HAP-1 (cell line): ENCODE measurements around the gene SMARCC2.
"Not testable (repeated sequence)": the region's sequence is repeated elsewhere in the genome, so short reads cannot be mapped to it uniquely, and the experiment has no call there.

Experiments used
- DNase-seq, 2 experiments: peaks; one replicate each; pipeline ENCODE4 v3.0.0-alpha.2; 2016 to 2020; ENCODE audit warnings: low spot score in 2 of 2
- H3K27me3 ChIP-seq: fragments of 250-450 bp; sonication (Bioruptor Pico); 2 replicates; pipeline ENCODE4 v1.5.1; 2020; ENCODE audit warnings: low read depth, mild to moderate bottlenecking, moderate library complexity
- H3K36me3 ChIP-seq: fragments of 250-450 bp; sonication (Bioruptor Pico); replicated peaks from 2 replicates; pipeline ENCODE4 v1.5.1; 2020; ENCODE audit warnings: mild to moderate bottlenecking
- H3K4me1 ChIP-seq: fragments of 250-450 bp; sonication (Bioruptor Pico); 2 replicates; pipeline ENCODE4 v1.5.1; 2020; ENCODE audit warnings: mild to moderate bottlenecking
- H3K4me3 ChIP-seq: fragments of 250-450 bp; sonication (Bioruptor Pico); 2 replicates; pipeline ENCODE4 v1.5.1; 2020; ENCODE audit warnings: mild to moderate bottlenecking, moderate library complexity
- H3K9me3 ChIP-seq: fragments of 250-450 bp; sonication (Bioruptor Pico); 2 replicates; pipeline ENCODE4 v1.5.1; 2020; ENCODE audit warnings: mild to moderate bottlenecking, moderate library complexity
- in situ Hi-C: fragments of 300-500 bp; cut with MboI; formaldehyde crosslinking; loops from 3 replicates; pipeline ENCODE4 v1.14.3; 2020; ENCODE audit warnings: low sequenced_read_pairs, inconsistent platforms, mixed read lengths

SMARCC2 gene

DNA sequence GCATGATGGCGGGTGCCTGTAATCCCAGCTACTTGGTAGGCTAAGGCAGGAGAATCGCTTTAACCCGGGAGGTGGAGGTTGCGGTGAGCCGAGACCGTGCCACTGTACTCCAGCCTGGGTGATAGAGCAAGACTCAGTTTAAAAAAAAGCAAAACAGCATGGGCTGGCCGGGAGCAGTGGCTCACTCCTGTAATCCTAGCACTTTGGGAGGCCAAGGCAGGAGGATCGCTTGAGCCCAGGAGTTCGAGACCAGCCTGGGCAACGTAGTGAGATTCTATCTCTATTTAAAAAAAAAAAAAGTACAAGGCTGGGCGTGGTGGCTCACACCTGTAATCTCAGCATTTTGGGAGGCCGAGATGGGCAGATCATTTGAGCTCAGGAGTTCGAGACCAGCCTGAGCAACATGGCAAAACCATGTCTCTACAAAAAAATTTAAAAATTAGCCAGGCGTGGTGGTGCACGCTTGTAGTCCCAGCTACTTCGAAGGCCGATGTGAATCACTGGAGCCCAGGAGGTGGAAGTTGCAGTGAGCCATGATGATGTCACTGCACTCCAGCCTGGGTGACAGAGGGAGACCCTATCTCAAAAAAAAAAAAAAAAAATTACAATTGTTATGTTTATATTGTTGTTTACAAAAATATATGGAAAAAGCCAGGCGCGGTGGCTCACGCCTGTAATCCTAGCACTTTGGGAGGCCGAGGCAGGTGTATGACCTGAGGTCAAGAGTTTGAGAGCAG lies 32.7 kb downstream of the SMARCC2 start:
- H3K27me3 ChIP-seq, in situ Hi-C loops, DNase-seq, H3K9me3 ChIP-seq: not testable (repeated sequence)
- H3K4me1 ChIP-seq = peaks cover 24% of the 10 kb centered on the region
- H3K4me3 ChIP-seq = peak overlapping the region; percentile 87; the same call in 1 of the 2 replicates
- peaks cover 25% of the 10 kb centered on the region for H3K36me3 ChIP-seq

DNA sequence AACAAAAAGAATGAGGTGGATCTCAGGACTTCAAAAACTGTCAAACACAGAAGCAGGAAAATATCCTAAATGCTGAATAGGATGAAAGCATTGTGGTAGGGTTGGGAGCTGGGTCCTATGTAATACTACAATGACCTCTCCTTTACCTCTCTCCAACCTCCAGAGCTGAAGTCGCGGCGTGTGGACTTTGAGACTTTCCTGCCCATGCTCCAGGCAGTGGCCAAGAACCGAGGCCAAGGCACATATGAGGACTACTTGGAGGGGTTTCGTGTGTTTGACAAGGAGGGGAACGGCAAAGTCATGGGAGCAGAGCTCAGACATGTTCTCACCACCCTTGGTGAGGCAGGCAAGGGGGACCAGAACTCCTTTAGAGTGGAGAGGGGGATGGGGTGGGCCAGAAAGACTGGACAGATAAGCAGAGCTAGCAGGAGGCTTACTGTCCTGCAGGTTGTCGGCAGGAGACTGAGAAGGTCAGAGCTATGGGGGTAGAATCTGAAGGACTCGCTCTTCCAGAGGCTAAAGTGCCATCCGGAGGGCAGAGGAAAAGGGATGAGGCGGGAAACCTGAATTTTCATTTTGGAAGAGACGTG lies 33.9 kb downstream of the SMARCC2 start:
- Histone ChIP-seq H3K4me1 (peaks cover 22% of the 10 kb centered on the region), H3K27me3 (no peaks in the 10 kb centered on the region), H3K36me3 (peaks cover 12% of the 10 kb centered on the region), H3K9me3 (no peaks in the 10 kb centered on the region), H3K4me3 (no peak overlapping the region)
- DNase-seq = no peak
- in situ Hi-C loops = no loop called here

DNA sequence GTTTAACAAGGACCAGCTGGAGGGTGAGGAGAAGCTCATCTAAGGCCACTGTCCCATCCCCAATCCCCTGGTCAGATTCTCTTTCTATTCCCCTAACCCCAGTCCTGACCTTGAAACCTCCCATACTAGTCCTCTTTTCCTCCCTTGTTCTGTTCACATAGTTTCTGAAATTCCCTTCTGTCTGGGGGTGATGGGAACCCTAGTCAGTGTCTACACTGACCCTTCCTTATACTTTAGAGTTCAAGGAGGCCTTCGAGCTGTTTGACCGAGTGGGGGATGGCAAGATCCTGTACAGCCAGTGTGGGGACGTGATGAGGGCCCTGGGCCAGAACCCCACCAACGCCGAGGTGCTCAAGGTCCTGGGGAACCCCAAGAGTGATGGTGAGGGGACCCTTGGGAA lies 34.5 kb downstream of the SMARCC2 start:
- no peaks in the 10 kb centered on the region for H3K9me3 ChIP-seq

DNA sequence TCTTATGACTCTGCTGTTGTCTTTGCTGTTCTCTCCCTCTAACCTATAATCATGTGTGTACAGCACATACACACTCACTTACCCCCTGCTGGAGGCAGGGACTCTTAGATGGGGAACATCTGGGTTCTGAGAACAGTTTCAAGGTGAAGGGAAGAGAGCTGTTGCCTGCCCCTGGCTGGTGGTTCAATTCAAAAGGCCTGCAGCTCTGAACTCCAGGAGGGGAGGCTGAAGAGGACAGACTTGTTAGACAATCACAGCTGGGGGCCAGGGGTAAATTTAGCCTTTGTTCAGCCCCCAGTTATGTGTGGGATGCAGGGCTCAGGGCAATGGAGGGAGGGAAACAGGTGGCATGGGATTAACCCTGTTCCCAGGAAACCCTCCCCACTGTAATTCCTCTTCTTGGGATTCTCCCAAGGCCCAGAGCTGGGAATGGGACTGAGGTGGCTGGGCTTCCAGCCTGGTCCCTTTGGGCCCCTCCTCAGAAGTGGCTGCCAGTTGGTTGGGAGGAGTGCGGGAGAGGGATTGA lies 35.0 kb downstream of the SMARCC2 start:
- H3K27me3 ChIP-seq = no peaks in the 10 kb centered on the region
- no peaks in the 10 kb centered on the region for H3K9me3 ChIP-seq
- H3K4me1 ChIP-seq = peaks cover 11% of the 10 kb centered on the region
- in situ Hi-C loops = no loop called here
- no peak for DNase-seq
- H3K4me3 ChIP-seq = no peak overlapping the region
- peaks cover 5% of the 10 kb centered on the region for H3K36me3 ChIP-seq

More for the DNA sequence above, 34.5 kb downstream of the SMARCC2 start:
- Histone ChIP-seq H3K4me3 (no peak overlapping the region), H3K27me3 (no peaks in the 10 kb centered on the region), H3K36me3 (peaks cover 7% of the 10 kb centered on the region), H3K4me1 (peaks cover 17% of the 10 kb centered on the region)
- no peak for DNase-seq
- in situ Hi-C loops = no loop called here

DNA sequence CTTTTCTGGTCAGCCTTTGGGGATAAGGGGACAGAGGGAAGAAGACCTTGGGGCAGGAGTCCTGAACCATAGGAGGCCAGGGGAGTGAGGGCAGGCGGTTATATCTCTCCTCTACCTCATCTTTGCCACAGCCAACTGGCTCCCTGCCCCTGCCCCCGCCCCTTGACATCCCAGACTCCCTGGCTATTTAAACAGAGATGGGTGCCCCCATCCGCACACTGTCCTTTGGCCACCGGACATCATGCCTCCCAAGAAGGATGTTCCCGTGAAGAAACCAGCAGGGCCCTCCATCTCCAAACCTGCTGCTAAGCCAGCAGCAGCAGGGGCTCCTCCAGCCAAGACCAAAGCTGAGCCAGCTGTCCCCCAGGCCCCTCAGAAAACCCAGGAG lies 35.6 kb downstream of the SMARCC2 start:
- no peak overlapping the region for H3K4me3 ChIP-seq

DNA sequence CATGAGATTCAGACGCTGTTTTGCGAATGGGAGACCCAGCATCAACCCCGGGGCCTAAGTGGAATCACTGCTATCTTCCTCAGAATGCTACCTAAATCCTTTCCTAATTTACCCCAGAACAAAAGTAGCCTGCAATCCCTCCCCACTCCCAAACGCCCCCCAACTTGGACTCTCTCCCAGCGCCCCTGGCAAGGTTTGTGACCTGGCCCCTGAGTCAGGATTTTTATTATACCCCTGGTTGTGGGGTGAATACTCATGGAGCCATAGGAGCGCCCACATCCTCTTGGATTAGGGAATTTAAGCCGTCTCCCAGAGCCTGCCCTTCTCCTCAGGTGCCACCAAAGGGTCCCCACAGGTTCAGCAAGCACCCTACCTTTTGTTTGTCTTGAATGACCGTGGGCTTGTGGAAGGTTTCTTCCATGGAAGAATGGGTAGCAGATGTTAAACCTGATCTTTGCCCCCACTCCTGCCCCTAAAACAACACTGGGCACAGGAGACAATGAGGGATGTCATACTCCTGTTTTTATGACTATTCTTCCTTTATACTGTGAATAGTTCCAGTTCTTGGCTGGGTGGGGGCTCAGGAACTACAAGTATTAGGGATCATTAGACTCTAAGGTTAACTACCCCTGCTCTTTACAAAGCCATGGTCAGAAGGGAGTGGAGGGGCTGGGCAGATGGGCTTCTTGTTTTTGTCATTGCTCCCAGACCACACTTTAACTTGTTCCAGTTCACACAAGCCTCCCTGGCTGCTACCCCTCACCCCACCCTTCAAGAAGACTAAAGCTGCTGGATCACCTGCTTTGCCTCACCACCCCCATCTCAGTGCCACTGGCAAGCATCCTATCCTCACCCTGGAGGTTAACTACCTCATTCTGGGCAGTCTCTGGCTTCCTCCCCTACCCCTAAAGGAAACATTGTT lies 36.3 kb downstream of the SMARCC2 start:
- H3K9me3 ChIP-seq = no peaks in the 10 kb centered on the region
- H3K4me1 ChIP-seq = peaks cover 11% of the 10 kb centered on the region
- H3K36me3 ChIP-seq = peaks cover 3% of the 10 kb centered on the region
- H3K27me3 ChIP-seq = no peaks in the 10 kb centered on the region
- no peak for DNase-seq
- in situ Hi-C loops = no loop called here
- peak overlapping the region; percentile 50 for H3K4me3 ChIP-seq

More for the DNA sequence above, 35.6 kb downstream of the SMARCC2 start:
- Histone ChIP-seq H3K4me1 (peaks cover 11% of the 10 kb centered on the region), H3K36me3 (peaks cover 3% of the 10 kb centered on the region), H3K9me3 (no peaks in the 10 kb centered on the region), H3K27me3 (no peaks in the 10 kb centered on the region)
- no peak for DNase-seq
- in situ Hi-C loops = no loop called here

DNA sequence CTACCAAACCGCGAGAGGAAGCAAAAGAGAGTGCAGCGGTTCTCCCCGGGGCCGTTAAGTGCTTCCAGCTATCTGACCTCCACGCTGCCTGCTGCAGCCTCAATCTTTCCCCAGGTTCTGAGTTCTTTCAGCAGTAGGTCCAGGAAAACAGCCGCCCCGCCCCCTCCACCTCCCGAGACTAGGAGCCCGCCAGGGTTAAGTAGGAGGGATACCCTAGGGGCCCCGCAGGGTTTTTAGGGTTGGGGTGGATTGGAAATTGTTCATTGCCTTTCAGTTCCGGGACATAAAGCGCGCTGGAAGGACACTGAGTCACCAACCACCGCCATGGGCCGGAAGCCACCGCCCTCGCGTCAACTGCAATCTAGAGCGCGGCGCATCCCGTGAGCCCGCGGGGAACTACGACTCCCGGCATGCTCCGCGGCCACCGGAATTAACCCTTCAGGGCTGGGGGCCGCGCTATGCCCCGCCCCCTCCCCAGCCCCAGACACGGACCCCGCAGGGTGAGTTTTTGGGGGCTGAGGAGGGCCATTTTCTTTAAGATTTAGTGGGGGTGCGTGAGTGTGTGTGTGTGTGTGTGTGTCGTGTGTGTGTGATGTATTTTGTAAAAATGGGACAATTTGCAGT lies 37.0 kb downstream of the SMARCC2 start, which contains the start of gene MYL6B:
MYL6B (plus strand) TSS at position 456 of the 624 bp plus-strand sequence. CDS start 1,332 bp downstream, outside the sequence.
- in situ Hi-C loops = no loop called here
- Histone ChIP-seq H3K36me3 (peaks cover 3% of the 10 kb centered on the region), H3K4me3 (peak within 1 kb of the TSS; percentile 50), H3K9me3 (no peaks in the 10 kb centered on the region), H3K27me3 (no peaks in the 10 kb centered on the region), H3K4me1 (peaks cover 7% of the 10 kb centered on the region)
- peak; percentile 91 to 94 for DNase-seq

DNA sequence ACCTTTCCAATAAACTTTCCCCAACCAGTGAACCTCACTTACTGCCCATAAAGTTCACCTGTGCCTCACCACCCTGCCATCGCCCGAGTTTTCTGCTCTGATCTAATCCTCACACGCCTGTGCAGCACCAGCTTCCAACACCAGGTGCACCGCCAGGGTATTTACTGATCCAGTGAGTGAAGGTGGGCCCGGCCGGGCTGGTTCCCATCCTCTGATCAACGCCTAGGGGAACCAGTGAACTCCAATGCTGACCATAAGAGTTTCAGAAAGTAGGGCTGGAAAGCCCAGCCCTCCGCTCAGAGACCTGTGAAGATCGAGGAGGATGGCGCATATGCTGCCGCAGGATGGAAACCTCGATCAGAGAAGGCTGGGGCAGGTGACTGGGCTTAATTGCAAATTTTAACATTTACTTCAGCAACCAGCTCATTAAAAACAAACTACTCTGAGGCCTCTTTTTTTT lies 37.6 kb downstream of the SMARCC2 start:
- H3K4me1 ChIP-seq = peaks cover 3% of the 10 kb centered on the region
- in situ Hi-C loops = no loop called here
- DNase-seq = peak; percentile 45 to 67
- peaks cover 3% of the 10 kb centered on the region for H3K36me3 ChIP-seq
- no peaks in the 10 kb centered on the region for H3K9me3 ChIP-seq
- H3K27me3 ChIP-seq = no peaks in the 10 kb centered on the region
- peak overlapping the region; percentile 50 for H3K4me3 ChIP-seq

DNA sequence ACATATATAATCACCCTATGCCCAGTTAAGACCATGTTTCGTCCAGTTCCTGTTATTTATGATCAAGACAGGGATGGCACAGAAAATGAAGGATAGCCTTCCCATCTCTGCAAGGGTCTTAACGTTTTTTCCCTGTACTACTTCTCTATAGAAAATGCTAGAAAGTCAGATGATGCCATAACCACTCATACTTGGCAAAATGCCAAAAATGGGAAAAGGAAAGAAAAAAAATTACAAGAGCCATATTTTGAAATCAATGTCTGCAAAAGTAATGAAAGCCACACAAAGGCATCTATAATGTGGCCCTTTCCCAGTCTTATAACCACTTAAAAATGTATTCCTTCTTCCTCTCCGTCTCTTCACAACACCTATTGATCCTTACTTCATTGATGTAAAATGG lies 38.7 kb downstream of the SMARCC2 start:
- Histone ChIP-seq H3K9me3 (no peaks in the 10 kb centered on the region), H3K27me3 (no peaks in the 10 kb centered on the region), H3K36me3 (peaks cover 3% of the 10 kb centered on the region), H3K4me3 (no peak overlapping the region), H3K4me1 (peaks cover 5% of the 10 kb centered on the region)
- DNase-seq = no peak
- in situ Hi-C loops = no loop called here

DNA sequence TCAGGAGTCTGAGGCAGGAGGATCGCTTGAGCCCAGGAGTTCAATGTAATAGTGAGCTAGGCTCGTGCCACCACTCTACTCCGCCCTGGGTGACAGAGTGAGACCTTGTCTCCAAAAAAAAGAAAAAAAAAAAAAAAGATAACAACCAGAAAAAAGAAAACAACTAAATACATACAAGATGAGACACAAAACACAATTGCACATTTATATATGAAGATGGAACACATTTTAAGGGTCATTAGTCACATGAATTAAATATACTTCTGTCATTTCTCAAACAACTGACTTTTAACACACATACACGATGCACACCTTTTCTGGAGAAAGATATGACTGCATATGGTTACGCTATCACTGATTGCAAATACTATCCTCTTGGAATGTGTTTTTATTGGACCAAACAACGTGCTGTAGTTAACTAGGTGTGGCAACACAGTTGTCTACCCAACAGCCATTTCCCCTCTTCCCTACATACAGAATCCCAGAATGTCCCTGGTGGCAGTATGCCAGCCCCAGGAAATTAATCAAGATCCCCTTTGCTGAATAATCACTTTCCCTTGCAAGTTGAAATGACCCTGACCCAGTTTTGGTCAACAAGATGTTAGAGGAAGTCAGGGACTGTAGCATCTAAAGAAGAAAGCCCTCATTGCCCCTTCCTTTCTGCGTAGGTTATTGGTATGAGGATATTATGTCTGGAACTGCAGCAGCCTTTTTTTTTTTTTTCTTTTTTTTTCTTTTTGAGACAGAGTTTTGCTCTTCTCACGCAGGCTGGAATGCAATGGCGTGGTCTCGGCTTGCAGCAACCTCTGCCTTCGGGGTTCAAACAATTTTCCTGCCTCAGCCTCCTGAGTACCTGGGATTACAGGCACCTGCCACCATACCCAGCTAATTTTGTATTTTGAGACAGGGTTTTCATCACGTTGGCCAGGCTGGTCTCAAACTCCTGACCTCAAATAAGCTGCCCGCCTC lies 42.5 kb downstream of the SMARCC2 start:
- Histone ChIP-seq H3K9me3 (no peaks in the 10 kb centered on the region), H3K4me1 (peaks cover 2% of the 10 kb centered on the region; the same call in 1 of the 2 replicates), H3K27me3 (no peaks in the 10 kb centered on the region), H3K4me3 (no peak overlapping the region), H3K36me3 (peaks cover 35% of the 10 kb centered on the region)
- no peak for DNase-seq
- in situ Hi-C loops = no loop called here

DNA sequence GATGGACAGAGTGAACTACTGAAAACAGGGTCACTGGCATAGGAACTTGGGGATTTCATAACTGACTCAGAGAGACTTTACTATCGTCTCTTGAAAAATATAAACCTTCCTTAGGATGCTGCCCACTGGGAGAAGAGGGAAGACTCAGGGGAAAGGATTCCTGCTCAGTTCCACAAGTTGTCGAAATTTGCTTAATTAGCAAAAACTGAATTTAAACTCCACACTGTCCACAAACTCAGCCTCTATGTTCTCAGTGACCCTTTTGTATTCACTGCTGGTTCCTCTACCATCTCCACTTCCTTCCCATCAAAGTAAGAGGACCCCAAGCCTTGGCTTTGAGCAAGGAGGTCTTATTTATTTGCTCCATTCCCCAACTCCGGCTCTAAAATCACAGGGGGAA lies 44.1 kb downstream of the SMARCC2 start:
- no peaks in the 10 kb centered on the region for H3K27me3 ChIP-seq
- no peaks in the 10 kb centered on the region for H3K9me3 ChIP-seq
- no peak overlapping the region for H3K4me3 ChIP-seq
- DNase-seq = no peak
- H3K4me1 ChIP-seq = 0 out of 2 replicates have a peak, but pooled peaks cover 2% of the 10 kb centered on the region
- in situ Hi-C loops = no loop called here
- H3K36me3 ChIP-seq = peaks cover 48% of the 10 kb centered on the region

DNA sequence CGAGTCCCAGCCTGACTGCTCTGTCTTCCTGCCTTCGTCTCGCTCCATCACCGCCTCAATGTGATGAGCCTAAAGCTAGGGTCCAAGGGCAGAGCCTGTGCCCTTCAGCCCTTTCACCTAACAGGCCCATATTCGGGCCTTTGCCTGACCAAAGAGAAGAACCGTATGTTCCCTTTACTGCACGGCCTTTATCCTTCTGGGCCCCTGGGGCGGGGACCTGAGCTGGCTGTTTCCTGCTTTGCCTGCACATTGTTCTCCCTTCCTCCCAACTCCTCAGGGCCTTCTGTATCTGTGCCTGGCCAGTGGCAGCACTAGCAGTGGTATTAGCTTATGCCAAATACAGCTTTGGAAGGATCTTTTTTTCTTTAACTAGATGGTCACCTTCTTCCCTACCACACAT lies 45.4 kb downstream of the SMARCC2 start:
- Histone ChIP-seq H3K36me3 (peaks cover 54% of the 10 kb centered on the region), H3K9me3 (no peaks in the 10 kb centered on the region), H3K4me3 (no peak overlapping the region), H3K4me1 (0 out of 2 replicates have a peak, but pooled peaks cover 2% of the 10 kb centered on the region), H3K27me3 (no peaks in the 10 kb centered on the region)
- no peak for DNase-seq
- in situ Hi-C loops = no loop called here
